Epithelial cell of prostate (primary cell): ENCODE results near the gene MOV10.

Experiments
- DNase-seq: peaks from one replicate; pipeline ENCODE4 v3.0.0-alpha.2; 2011; ENCODE audit warnings: low read depth, low spot score
- H3K27ac ChIP-seq: fragments of 450-650 bp; 2 replicates; pipeline ENCODE4 v1.5.1; 2017; ENCODE audit warnings: mild to moderate bottlenecking

MOV10 gene

DNA sequence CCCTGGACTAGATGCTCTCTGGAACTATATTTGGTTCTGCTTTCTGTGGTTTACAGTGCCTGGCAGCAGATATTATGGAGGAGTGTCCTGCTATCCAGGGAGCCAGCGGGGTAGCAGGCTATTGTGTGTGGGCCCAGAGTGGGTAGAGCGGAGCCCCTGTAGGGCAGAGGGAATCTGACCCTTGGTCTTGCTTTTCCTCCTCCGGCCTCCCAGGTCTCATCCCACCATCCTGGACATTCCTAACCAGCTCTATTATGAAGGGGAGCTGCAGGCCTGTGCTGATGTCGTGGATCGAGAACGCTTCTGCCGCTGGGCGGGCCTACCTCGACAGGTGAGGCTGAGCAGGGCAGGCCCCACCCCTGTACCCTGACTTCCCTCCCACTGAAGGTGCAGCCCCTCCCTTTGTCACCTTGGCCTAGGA, 23.3 kb downstream of the MOV10 start:
- no peak overlapping the region for H3K27ac ChIP-seq
- no peak for DNase-seq

GRCh38 chr1:112698366-112699310, 24.2 kb downstream of the MOV10 start:
- no peak for DNase-seq
- peak overlapping the region; percentile 93 for H3K27ac ChIP-seq

GRCh38 chr1:112699425-112700144, 25.1 kb downstream of the MOV10 start:
- H3K27ac ChIP-seq = peak overlapping the region; percentile 93
- no peak for DNase-seq

DNA sequence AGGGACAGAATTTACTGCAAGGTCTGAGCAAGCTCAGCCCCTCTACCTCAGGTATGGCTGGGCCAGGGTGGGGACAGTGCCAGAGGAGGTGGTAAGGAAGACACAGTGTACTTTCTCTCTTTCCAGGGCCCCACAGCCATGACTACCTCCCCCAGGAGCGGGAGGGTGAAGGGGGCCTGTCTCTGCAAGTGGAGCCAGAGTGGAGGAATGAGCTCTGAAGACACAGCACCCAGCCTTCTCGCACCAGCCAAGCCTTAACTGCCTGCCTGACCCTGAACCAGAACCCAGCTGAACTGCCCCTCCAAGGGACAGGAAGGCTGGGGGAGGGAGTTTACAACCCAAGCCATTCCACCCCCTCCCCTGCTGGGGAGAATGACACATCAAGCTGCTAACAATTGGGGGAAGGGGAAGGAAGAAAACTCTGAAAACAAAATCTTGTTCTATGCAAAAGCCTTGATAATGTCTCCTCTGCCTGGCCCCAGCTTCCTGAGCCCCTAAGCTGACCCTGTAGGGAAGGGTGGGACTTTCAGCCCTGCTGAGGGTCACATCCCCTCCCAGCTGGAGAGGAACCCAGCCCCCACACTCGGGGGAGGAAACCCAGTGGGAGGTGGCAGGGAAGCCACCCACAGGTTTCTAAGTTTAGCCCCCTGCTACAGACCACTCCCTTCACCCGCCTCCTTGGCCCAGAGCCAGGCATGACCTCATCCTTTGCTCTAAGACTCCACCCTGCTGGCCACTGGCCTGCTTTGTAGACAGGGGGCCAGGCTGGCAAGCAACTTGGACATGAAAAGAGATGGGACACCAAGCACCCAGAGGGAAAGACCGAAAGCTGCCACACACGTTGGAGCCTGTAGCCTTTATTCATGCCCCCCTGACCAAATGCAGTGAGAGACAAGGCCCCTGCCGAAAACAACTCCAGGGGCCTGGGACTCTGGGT, 26.1 kb downstream of the MOV10 start:
- DNase-seq = no peak
- peak overlapping the region; percentile 93 for H3K27ac ChIP-seq

GRCh38 chr1:112701227-112702066, 27.0 kb downstream of the MOV10 start:
- peak overlapping the region; percentile 93 for H3K27ac ChIP-seq
- no peak for DNase-seq

DNA sequence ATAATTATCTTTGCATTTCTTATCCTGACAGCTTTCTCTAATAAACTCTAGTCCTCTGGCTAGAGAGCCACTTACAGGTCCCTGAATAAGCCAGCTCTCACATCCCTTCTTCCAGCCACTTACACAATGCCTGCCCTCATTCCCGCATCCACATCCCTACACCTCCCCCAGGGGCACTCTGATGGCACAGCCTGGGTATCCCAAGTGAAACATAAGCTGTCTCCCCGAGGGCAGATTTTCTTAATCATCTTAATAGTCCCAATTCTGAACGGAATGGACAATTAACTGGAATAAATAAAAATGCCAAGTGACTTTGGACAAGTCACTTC, 27.6 kb downstream of the MOV10 start:
- DNase-seq = no peak
- peak overlapping the region; percentile 93 for H3K27ac ChIP-seq

DNA sequence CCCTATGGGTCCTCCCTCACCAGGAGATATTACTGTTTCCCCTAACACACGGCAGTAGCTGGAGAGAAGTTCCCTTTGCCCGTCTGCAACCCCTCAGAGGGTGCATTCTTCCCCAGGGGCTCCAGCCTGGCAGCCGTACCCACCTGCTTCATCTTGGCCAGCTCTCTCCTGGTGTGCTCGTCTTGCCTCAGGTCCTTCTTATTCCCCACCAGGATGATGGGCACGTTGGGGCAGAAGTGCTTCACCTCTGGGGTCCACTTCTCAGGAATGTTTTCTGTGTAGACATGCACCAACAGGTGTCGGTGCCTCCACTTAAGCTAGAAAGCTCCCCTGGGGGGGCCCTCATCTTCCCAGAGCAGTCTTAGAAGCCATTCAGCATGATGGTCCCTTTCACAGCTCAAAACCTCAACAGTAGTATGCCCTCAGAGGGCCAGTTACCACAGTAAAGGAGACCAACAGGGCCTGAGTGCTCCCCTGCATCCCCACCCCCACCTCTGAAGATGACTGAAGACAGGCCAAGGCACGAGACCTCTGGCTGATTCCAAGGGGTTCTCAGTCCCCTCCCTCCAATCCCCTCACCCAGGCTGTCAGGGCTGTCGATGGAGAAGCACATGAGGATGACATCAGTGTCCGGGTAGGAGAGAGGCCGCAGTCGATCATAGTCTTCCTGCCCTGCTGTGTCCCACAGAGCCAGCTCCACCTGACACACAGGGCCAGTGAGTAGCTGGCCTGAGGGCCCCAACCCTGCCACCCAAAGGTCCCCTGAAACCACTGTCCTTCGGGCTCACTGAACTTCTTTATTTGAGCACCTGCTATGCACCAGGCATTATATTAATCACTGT, 28.2 kb downstream of the MOV10 start:
- no peak for DNase-seq
- peak overlapping the region; percentile 93 for H3K27ac ChIP-seq

GRCh38 chr1:112703706-112704105, 29.2 kb downstream of the MOV10 start:
- H3K27ac ChIP-seq = peak overlapping the region; percentile 93
- no peak for DNase-seq

- H3K27ac ChIP-seq = peak overlapping the region; percentile 93
- DNase-seq = no peak
These were observed 30.0 kb downstream of the MOV10 start for GRCh38 chr1:112704391-112704933.

GRCh38 chr1:112704934-112705627, 30.6 kb downstream of the MOV10 start:
- peak overlapping the region; percentile 93 for H3K27ac ChIP-seq
- peak; percentile 91 for DNase-seq

DNA sequence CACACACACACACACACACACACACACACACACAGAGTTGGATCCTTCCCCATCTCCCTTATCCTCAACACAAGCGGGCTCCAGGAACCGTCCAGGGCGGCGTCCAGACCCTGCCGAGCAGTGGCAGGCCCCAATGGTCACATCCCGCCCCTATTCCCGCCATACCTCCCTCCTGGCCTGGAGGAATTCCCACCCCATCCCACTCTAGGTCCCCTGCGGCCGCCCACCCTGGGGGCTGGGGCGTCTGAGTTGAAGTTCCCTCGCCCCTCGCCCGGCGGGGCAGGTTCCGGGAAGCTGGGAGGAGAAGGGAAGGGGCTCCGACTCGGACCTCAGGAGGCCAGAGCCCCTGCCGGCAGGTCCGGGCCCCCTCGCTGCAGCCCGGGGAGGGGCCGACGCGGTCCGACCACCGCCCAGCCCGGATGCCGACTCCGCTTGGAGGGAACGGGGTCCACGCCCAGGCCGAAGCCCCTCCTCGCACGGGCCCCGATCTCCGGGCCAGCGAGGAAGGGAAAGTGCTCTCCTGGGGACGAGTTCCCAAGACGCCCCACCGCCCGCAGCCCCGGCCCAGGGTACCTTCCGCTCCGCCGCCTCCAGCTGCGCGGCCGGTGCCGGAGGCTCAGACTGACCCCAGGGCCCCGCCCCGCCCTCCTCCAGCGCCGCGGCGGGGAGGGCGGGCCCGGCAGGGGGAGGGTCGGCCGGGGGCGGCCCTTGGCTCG, 32.2 kb downstream of the MOV10 start, which contains the start of gene RHOC:
Gene RHOC (minus strand): TSS at position 623 of the 716 bp plus-strand sequence. CDS start 3,328 bp downstream, outside the sequence.
- no peak for DNase-seq
- H3K27ac ChIP-seq = peak within 1 kb of the TSS; percentile 93

GRCh38 chr1:112707221-112708001, 33.0 kb downstream of the MOV10 start:
- peak; percentile 46 for DNase-seq

DNA sequence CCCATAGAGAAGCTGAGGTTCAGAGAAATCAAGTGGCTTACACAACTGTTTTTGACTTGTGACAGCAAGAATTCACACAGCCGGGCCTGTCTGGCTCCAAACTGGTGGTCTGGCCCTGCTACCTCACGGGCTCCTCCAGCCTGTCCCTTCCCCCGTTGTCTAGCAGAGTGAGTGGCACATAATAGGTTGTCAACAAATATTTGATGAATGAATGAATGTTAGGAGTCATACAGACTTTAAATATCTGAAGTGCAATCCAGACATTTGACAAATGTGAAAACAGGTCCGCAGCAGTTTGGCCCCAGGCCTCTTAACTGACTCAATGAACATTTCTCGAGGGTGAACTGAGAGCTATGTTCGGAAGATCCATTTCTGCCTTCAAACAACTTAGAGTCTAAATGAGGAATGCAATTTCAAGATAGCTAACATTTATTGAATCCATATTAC, 33.6 kb downstream of the MOV10 start:
- no peak for DNase-seq
- peak overlapping the region; percentile 93 for H3K27ac ChIP-seq

More at GRCh38 chr1:112707221-112708001, 33.0 kb downstream of the MOV10 start:
- H3K27ac ChIP-seq = peak overlapping the region; percentile 93

- no peak overlapping the region for H3K27ac ChIP-seq
- DNase-seq = no peak
These were observed 34.0 kb downstream of the MOV10 start for GRCh38 chr1:112708489-112708888.

DNA sequence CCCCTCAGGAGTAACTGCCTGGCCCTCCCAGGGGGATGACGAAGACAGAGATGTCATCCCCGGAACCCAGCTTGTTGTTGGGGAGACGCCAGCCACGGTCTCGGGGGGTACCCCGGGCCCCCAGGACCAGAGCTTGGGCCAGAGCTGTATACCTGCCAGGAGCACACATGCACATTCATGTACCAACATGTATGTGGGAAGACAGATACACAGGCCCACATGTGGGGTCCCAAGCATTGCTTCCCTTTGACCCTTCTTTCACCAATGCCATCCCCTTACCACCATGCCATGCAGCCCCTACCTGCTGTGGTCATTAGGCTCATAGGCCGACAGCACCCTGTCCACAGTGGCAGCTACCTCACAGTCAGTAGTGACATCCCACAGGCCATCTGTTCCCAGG, 35.7 kb downstream of the MOV10 start:
- DNase-seq = no peak
- H3K27ac ChIP-seq = no peak overlapping the region

DNA sequence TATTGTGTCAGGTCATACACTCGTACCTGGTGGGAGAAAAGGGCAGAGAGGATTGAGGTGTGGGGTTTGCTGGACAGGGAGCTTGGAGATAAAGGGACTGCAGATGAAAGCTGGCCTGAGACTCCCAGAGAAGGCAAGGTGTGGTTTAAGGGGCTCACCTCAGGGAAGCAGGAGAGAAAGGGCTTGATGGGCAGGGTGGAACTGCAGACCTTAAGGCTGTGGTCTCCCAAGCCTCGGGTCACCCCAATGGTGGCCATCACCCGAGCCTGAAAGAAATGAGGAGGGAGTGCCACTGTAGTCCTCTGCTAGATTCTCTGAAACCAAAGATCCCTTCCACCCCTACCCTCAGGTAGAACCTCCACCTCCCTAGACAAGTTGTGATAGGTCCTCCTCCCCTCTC, 36.1 kb downstream of the MOV10 start:
- H3K27ac ChIP-seq = no peak overlapping the region
- no peak for DNase-seq
